Cerebellar cortex (tissue), 1 donor: ENCODE results near the gene ANGPTL4.

ENCODE experiments used
- DNase-seq: peaks from one replicate; pipeline ENCODE4 v3.0.0-alpha.2; 2015; ENCODE audit warnings: low spot score

The ANGPTL4 gene

GRCh38 chr19:8413629-8413995 lies 49.7 kb downstream of the ANGPTL4 start:
- no peak for DNase-seq

DNA sequence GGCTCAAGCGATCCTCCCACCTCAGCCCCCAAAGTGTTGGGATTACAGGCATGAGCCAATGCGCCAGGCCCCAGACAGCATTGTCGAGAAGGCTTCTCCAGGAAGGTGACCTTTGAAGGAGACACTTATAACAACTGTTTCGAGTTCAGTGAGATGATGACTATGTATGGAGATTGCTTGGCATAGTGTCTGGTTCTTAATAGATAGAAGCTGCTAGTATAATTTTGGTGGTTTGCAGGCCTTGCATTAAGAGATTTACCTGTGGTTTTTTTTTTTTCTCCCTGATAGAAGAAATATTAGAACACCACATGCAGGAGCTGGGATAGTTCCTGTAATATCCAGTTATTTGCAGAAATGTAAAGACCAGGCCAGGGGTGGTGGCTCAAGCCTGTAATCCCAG lies 52.8 kb downstream of the ANGPTL4 start:
- DNase-seq = no peak

GRCh38 chr19:8421484-8422461 lies 57.8 kb downstream of the ANGPTL4 start:
- DNase-seq = no peak

DNA sequence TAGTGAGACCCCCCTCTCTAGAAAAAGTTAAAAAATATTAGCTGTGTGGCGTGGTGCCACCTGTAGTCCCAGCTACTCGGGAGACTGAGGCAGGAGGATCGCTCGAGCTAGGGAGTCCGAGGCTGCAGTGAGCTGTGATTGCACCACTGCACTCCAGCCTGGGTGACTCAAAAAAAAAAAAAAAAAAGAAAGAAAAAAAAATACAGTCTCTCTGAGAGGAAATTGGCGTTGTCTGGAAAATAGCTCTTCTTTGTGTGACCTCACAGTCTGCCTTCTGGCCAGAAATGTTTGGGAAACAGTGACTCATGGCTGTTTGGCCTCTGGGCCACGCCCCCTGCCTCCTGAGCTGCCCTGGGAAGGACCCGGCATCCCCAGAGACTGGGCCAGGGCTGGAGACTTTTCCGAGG lies 59.9 kb downstream of the ANGPTL4 start:
- DNase-seq = no peak
